DOHH2 (cell line): ENCODE measurements around the gene CEP19.

ENCODE experiments used
- CTCF ChIP-seq: fragments of 200-600 bp; sonication (generic); IDR thresholded peaks from one replicate; pipeline ENCODE4 v1.5.1; 2014; ENCODE audit warnings: antibody characterized with exemption, mild to moderate bottlenecking, low read depth, low read length; ENCODE audit not compliant: poor library complexity, severe bottlenecking
- EZH2phosphoT487 ChIP-seq: fragments of 200-600 bp; sonication (generic); IDR thresholded peaks from 2 replicates; pipeline ENCODE4 v1.6.1; 2017; ENCODE audit warnings: borderline replicate concordance, mild to moderate bottlenecking, antibody characterized with exemption, low read length, moderate library complexity, mixed read lengths

GRCh38 chr3:196660381-196661166, 51.5 kb downstream of the CEP19 start:
- TF ChIP-seq CTCF: no peak
- no peak for TF ChIP-seq EZH2phosphoT487
